NCI-H1694 treated with DMSO at 0.1 percent for 48 hours (cell line): ENCODE measurements around the gene PRKAG3.

Experiments
- DNase-seq: peaks from one replicate; lab custom pipeline; 2025; lab: John Stamatoyannopoulos, UW

The PRKAG3 gene

DNA sequence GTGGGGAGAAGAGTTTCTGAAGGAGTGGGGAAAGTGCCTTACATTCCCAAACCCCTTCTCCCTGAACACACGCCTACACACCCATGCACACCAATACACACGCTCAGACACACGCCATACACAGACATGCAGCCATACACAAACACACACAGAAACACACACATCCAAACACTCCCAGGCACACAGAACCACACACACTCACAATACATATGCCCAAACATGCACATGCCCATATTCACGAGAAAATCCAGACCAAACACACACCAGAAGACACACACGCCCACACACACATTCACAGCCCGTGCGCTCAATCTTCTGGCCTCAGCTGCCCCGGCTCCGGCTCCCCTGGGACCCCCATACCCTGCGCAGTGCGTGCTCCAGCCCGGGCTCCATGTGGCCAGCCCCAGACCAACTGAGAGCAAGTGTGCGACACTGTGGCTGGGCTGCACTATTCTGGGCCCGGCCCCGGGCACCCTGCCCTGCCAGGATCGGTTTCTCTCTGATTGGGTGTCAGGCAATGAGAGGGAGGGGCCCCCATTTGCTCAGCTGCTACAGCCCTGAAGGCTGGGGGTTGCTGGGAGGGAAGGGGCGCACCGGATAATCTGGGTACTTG, at the start of gene PRKAG3:
TSS of gene PRKAG3 (minus strand) at position 426 of the 613 bp plus-strand sequence.
- DNase-seq, result no peak

DNA sequence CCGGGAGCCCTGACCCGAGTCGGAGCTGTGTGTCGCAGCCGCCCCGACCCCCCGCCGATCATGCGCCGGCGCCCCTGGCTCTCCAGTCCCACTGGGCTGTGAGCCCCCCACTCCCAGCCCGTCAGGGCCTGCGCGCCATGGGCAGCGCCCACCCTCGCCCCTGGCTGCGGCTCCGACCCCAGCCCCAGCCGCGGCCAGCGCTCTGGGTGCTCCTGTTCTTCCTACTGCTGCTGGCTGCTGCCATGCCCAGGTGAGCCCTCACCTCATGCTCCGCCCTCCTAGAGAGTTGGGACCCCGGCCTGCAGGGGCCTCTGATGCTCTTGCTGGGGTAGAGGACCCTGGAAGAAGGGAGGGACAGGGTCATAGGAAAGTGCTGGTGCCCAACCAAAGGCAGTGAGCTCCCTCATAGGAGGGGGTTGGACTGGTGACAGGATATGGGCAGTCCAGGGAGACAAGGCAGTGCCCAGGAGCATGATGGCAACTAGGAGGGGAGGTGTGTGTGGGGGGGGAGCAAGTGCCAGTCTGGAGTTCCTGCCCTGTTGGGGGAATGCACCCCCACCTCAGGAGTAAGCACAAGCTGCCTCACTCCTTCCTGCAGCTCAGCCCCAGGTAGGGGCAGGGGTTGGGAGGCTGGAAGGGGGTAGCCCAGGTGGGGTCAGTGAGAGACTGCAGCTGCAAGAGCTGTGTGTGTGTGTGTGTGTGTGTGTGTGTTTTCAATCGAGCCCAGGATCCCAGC, 49.4 kb upstream of the PRKAG3 start:
- no peak for DNase-seq

DNA sequence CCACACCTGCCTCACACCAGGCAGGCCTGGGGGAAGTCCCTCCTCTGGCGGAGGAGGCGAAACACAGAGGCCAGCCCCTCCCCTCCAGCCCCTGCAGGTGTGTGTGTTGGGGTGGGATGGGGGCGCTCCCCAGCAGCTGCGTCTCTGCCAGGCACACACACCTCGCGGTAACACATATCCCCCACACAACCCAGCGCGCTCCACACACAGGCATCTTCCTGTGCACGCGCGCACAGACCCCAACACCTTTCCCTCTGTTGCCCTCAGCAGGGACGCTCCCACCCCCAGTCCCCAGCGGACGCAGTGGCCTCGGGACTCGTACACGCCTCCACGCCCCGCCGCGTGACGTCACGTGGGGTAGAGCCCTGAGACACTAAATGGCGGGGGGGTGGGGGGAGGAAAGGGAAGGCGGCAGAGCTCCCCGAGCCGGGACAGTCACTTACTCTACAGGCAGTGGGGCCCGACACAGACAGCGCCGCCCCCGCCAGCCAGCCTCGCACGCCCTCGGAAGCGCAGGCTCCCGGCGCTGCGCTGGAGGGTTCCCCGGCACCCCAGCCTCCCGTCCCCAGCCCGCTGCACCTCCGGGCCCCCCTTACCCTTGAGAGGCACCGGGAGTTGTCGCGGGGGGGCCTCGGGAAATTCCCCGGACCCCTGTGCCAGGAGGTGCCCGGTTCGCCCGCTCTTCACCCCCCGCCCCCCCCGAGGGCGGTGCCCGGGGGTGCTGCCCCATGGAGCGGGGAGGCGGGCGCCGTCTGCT, 48.7 kb upstream of the PRKAG3 start, which contains the start of gene WNT10A:
TSS of gene WNT10A (plus strand) at position 751 of the 757 bp plus-strand sequence. CDS start 144 bp downstream, outside the sequence.
- DNase-seq, result no peak

DNA sequence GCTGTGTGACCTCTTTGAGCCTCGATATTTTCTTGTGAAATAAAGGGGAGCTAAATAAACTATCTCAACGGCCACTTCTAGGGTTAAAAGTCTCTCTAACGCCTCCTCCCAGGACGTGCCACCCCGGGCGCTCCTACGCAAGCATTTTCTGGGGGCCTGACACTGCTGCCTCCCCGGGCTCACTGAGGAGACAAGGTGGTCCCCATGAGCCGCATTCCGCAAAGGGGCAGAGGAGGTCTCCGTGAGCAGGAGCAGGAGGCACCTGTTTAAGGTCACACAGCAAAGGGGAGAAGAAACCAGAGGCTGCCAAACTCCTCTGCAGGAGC, 48.1 kb upstream of the PRKAG3 start:
- no peak for DNase-seq

DNA sequence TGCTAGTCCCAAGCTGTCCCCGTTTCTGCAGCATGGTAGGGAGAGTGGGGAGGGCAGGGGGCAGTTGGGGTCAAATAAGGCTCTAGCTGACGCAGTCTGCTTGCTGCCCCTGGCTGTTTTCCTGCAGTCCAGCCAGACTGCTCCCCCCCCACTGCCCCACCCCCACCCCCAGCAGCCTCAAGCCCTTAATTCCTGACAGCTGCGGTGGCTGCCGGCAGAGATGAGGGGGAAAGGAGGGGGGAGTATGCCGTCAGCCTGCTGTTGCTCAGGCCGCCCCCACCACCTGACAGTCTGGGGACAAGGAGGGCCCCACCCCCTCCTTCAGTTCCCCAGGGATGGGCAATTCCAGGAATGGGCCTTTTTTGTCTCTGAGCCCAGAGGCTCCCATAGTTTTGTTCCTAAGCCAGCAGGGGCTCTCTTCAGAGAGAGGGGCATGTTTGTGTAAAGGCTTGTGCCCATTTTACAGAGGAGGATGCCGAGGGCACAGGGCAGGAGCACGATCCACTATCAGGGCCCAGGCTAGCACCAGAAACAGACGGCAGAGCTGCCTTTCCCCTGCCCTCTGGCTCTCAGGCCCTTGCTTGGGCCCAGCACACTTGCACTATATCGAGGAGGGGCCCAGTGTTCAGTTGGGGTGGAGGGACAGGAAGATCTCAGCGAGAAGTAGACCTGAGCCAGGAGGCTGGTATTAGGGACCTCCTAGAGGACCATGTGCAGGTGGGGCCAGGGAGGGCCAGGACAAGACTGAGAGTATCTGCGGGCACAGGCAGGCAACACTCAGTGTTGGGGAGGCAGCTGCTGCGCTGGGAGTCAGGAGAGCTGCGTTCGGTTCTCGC, 47.5 kb upstream of the PRKAG3 start:
- DNase-seq, result peak; percentile 69

DNA sequence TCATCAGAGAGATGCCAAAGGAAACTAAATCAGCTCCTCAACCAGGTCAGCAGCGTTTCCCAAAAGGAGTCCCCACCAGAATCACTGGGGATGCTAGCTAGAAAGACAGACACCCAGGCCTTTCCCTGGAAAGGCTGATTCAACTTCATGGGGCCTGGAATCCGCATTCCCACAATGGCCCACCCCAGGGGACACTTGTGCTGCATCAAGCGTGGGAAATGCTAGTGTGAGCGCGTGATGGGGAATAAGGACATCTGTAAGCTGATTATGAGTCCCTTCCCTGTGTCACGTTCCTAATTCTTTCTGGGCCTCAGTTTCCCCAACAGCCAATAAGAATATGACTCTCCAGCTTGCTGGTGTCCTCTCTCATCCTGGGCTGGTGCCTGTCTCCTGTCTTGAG, 46.9 kb upstream of the PRKAG3 start:
- no peak for DNase-seq

DNA sequence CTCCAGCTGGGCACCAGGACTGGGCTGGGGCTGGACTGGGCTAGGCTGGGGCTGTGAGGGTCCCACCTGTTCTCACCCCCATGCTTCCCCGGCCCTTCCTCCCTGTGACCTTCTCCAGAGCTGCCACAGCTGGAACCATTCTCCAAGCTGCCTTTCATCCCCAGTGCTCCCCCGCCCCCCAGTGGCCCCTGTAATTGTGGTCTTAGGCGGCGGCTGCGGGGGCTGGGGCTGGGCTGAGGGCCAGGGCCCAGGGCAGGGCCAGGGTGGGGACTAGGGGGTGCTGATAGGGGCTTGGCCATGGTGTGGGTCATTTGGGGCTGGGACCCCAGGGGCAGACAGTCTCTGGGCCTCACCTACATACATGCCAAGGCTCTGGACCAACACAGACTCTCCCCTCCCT, 46.3 kb upstream of the PRKAG3 start:
- no peak for DNase-seq

DNA sequence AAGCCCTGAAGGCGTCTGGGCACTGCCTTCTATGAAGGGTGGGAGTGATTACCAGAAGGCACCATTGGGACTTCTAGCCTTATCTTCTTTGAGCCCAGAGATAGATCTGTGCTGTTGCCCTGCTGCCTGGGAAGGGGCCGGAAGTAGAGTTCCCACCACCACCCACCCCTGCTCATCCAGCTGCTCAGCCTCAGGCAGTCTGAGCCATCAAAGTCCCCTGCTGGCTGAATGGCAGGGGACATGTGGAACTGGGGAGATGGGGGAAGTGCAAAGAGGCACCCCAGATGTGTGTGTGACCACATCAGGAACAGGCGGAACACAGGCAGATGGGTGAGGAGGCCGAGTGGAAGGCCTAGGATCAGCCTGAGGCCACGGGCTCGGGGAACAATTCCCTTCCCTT, 45.7 kb upstream of the PRKAG3 start:
- DNase-seq, result no peak

DNA sequence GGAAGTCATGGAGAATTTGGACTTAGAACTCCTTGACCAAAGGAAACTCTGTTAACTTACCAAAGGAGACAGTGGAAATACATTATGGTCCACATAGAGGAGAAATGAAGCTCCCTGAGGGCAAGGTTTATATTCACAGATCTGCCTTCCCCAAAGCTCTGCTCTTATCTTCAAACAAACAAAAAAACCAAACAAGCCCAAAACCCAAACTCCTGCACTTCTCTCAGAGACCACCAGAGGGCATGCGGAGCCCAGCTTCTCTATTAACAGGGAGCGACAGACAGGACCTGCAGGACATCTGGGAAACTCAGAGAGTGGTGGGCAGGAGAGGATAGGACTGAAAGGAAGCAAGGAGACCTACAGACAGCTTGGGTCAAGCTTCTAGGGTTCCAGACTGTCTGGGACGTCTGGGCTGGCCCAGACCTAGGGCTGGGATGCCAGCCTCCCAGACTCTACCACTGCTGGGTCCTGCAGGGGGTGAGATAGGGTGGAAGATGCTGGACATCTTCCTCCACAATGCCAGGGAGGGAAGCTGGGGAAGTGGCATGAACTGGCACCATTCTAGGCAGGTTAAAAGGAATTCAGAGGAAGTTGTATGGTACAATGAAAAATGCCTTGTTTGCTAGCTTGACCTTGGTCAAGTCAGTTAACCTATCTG, 45.1 kb upstream of the PRKAG3 start:
- DNase-seq, result peak; percentile 84

DNA sequence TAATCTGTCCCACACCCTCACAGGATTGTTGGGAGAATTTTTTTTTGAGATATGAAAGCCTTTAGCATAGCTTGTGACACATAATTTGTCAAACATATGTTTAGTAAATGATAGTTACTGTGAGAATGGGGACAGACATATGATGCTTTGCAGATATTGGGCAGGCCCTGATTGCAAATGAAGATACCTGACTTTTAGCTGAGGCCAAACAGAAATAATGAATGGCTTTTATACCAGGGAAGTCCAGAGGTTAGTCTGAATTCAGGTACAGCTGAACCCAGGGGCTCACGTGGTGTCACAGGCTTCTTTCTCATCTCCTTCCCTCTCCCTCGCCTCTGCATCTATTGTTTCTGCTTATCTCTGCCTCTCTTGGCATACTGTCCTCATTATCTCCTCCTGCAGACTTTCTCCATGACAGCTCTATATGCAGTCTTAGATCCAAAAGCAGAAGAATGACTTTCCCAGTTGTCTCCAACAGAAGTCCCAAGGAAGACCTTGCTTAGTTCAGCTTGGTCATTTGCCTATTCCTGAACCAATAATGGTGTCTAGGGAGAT, 44.2 kb upstream of the PRKAG3 start:
- no peak for DNase-seq

DNA sequence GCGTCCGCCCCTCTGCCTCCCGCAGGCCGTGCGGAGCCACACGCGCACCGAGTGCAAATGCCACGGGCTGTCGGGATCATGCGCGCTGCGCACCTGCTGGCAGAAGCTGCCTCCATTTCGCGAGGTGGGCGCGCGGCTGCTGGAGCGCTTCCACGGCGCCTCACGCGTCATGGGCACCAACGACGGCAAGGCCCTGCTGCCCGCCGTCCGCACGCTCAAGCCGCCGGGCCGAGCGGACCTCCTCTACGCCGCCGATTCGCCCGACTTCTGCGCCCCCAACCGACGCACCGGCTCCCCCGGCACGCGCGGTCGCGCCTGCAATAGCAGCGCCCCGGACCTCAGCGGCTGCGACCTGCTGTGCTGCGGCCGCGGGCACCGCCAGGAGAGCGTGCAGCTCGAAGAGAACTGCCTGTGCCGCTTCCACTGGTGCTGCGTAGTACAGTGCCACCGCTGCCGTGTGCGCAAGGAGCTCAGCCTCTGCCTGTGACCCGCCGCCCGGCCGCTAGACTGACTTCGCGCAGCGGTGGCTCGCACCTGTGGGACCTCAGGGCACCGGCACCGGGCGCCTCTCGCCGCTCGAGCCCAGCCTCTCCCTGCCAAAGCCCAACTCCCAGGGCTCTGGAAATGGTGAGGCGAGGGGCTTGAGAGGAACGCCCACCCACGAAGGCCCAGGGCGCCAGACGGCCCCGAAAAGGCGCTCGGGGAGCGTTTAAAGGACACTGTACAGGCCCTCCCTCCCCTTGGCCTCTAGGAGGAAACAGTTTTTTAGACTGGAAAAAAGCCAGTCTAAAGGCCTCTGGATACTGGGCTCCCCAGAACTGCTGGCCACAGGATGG, 42.0 kb upstream of the PRKAG3 start:
- DNase-seq, result no peak

DNA sequence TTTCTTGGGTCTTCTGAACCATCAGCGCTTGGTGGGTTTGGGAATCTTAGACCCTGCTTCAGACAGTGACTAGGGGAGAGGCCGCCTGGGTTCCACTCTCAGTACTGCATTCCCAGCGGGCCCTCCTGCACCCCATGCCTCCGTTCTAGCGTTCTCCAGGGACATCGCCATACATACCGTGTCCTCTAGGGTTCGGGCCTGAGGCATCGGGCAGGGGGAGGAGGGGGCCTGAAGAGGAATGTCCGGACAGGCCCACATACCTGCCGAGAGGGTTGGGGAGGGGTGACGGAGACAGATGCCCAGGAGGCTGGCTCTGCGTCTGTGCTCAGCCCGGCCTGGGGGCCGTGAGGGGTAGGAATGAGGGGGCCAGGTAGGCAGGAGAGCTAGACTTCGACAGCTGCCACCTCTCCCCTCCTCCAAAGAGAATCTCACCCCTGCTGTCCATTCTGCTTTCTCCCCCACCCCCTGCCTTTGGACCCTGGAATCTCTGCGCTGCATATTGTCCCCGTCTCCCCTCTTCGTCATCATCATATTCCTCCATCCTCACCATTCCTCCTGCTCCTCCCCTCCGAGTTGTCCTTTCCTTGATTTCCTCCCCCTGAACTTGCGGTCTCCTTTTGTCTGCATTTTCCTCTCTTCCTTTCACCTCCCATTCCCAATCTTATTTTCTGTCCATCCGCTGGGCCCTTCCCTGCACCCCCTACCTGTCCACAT, 41.2 kb upstream of the PRKAG3 start:
- DNase-seq, result no peak

DNA sequence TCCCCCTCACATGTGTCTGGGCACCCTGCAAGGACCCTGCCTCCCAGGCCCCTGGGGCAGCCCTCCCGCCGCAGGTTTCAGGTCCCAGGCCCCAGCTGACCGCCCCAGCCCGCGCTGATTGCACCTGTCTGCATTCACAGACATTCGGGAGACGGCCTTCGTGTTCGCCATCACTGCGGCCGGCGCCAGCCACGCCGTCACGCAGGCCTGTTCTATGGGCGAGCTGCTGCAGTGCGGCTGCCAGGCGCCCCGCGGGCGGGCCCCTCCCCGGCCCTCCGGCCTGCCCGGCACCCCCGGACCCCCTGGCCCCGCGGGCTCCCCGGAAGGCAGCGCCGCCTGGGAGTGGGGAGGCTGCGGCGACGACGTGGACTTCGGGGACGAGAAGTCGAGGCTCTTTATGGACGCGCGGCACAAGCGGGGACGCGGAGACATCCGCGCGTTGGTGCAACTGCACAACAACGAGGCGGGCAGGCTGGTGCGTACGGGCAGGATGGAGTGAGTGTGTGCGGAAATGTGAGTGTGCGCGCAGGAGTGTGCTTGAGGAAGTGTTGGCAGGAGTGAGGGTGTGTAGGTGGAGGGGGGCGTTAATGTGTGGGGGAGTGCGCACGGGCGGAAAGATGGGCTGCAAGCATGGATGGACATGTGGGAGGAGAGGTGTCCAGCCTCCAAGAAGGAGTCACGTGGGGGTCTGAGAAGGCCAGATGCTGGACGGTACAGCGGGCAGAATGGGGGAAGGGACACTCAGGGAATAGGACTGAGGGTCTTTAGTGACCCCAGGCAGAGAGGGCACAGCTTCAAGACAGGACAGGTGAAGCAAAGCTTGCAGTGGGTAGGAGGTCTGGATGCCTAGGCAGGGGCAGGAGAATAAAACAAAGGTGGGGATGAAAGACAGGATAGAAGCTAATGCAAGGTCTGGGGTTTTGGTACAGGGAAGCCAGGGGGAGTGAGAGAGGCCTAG, 40.0 kb upstream of the PRKAG3 start:
- DNase-seq, result no peak

DNA sequence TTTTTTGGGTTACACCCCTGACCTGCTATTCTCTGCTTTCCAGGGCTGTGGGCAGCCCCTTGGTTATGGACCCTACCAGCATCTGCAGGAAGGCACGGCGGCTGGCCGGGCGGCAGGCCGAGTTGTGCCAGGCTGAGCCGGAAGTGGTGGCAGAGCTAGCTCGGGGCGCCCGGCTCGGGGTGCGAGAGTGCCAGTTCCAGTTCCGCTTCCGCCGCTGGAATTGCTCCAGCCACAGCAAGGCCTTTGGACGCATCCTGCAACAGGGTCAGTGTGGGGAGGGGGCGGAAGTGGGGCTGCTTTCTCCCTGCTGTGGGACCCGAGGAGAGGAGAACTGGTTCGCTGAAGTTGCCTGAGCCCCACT, 39.4 kb upstream of the PRKAG3 start:
- DNase-seq, result no peak

DNA sequence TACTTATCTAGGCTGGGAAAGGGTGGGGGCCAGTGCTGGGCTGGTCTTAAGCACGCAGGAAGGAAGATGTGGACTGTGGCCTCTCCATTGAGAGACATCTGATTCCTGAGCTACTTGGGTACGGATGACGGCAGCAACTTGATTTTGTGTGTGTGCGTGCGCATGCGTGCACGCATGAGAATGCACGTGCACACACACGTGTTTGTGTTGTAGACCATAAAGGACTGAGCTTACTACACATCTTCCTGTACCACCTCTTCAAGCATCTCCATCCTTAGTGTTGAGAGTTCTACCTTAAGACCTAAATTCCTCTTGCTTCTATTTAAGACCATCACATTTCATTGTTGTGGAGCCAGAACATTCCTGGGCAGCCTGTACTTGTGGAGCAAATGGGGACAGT, 37.5 kb upstream of the PRKAG3 start:
- no peak for DNase-seq

DNA sequence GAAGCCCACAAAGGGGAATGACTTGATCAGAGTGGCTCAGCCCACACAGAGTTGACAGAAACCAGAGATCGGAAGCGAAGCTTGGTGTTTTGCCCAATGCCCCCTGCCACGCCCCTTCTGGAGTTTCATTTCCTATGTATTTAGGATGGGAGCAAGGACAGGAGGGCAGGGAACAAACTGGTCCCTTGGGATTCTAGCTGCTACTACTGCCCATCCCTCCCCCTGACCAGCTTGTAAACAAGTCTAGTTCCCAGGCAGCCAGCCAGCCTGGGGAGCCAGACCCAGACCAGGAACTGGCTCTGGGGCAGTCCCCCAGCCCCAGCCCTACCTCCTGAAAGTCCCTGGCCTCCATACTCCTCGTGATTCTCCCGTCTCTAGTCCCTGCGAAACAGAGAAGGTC, 36.3 kb upstream of the PRKAG3 start:
- no peak for DNase-seq

DNA sequence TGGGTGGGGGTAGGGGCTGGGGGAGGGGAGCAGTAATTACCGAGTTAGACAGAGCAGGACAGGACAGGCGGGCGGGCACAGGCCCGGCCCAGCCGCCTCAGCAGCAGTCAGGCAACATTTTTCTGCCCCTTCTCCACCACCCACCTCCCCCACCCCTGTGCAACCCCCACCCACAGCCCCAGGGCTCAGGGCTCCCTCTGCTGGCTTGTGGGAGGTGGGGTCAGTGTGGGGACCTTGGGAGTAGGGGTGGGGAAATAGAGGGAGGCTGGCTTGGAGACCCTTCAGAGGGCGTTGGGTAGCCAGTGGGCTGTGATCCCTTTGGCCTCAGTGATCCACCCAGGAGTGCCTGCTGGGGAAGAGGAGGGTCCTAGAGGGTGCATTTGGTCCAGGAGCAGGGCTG, 34.4 kb upstream of the PRKAG3 start:
- no peak for DNase-seq

DNA sequence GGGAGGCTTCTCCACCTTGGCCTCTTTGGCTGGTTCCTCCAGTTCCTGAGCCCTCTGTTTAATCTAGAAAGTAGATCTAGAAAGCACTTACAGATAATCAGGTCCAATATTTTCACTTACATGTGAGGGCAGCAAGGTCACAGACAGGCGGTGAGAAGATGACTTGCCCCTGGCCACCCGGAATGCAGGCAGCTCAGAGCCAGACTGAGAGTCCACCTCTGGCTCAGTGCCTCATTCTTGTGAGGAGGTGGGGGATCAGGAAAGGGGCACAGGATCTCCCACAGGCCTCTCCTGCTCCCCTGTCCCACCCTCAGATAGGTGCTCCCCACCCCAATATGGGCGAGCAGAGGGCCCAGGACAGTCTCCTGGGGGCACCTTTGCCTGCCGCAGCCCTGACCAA, 33.8 kb upstream of the PRKAG3 start:
- no peak for DNase-seq

DNA sequence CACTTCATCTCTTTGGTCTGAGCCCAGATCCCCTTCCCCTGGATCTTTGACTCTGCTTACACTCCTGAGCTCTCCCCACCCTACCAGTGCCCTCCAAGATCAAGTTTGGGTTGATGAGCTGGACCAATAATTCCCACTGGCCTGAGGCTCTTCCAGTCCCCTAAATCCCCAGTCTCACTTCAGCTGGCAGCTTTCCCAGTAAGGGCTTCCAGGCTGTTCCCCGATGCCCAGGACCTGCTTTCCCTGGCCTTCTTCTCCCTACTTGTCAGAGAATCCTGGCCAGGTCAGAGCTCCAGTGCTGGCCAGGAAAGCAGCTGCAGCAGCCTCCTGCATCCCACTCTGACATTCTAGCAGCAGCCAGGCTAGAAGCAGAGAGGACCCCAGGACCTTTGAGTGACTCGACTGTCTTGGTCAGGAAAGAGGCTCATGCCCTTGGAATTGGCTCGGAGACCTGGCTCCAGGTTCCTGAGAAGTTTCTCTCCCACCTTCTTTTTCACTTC, 31.5 kb upstream of the PRKAG3 start:
- DNase-seq, result no peak
